Measurements from ENCODE around the gene USP35. TPM values are rescaled to one million over a fixed set of nuclear protein-coding genes. Genes with fewer than 3 reads are reported as not detected.
"Not testable (repeated sequence)": the region's sequence is repeated elsewhere in the genome, so short reads cannot be mapped to it uniquely, and the experiment has no call there.

Gene USP35
- total and polyA plus RNA-seq, 5 donors from 2014 or later: 0.11 to 15.0 (median 0.52) TPM

- DNase-seq; H3K4me3 ChIP-seq (ENCODE audit: low read depth, low read length); H3K4me3 Mint-ChIP-seq; H3K9me3 ChIP-seq (ENCODE audit: control insufficient read depth in 2 of 2, low read length in 2 of 2); H3K27ac ChIP-seq (ENCODE audit: insufficient read depth, low read length, poor library complexity, severe bottlenecking); H3K4me1 ChIP-seq (ENCODE audit: control insufficient read depth, insufficient read depth, low read length, poor library complexity, severe bottlenecking); H3K27me3 Mint-ChIP-seq; ATAC-seq (ENCODE audit: low read depth in 2 of 2); H3K9me3 Mint-ChIP-seq; H3K27me3 ChIP-seq (ENCODE audit: control insufficient read depth, insufficient read depth, low read length): not testable (repeated sequence)
- H3K36me3 Mint-ChIP-seq: peaks cover 55% of the 10 kb centered on the region
- peak overlapping the region in 1 of 3 donors; percentile 82 for H3K27ac Mint-ChIP-seq
- peaks cover 4 to 13% (median 5%) of the 10 kb centered on the region in 4 donors for H3K4me1 Mint-ChIP-seq
- peaks cover 14% of the 10 kb centered on the region for H3K36me3 ChIP-seq (ENCODE audit: control insufficient read depth, insufficient read depth, low read length)
Measured at GRCh38 chr11:78175862-78176261, 12.9 kb upstream of the USP35 start.

GRCh38 chr11:78176605-78177141, 12.0 kb upstream of the USP35 start:
- H3K27ac ChIP-seq (ENCODE audit: insufficient read depth, low read length, poor library complexity, severe bottlenecking): no peak overlapping the region
- peak overlapping the region in 1 of 3 donors; percentile 82 for H3K27ac Mint-ChIP-seq
- H3K27me3 Mint-ChIP-seq: no peaks in the 10 kb centered on the region
- H3K36me3 ChIP-seq (ENCODE audit: control insufficient read depth, insufficient read depth, low read length): peaks cover 14% of the 10 kb centered on the region
- DNase-seq (no peak), ATAC-seq (ENCODE audit: low read depth in 2 of 2) (no peak)
- no peaks in the 10 kb centered on the region for H3K9me3 ChIP-seq (ENCODE audit: control insufficient read depth in 2 of 2, low read length in 2 of 2)
- peaks cover 0 to 4% (median 0%) of the 10 kb centered on the region in 7 donors for H3K9me3 Mint-ChIP-seq
- H3K4me3 ChIP-seq (ENCODE audit: low read depth, low read length): no peak overlapping the region
- no peaks in the 10 kb centered on the region for H3K27me3 ChIP-seq (ENCODE audit: control insufficient read depth, insufficient read depth, low read length)
- no peaks in the 10 kb centered on the region for H3K4me1 ChIP-seq (ENCODE audit: control insufficient read depth, insufficient read depth, low read length, poor library complexity, severe bottlenecking)
- peaks cover 59% of the 10 kb centered on the region for H3K36me3 Mint-ChIP-seq
- H3K4me3 Mint-ChIP-seq: peak overlapping the region in 1 of 4 donors; percentile 49
- H3K4me1 Mint-ChIP-seq: peaks cover 4 to 17% (median 5%) of the 10 kb centered on the region in 4 donors

GRCh38 chr11:78177216-78177615, 11.5 kb upstream of the USP35 start:
- Mint-ChIP-seq H3K27me3 (no peaks in the 10 kb centered on the region), H3K4me1 (peaks cover 4 to 17% (median 5%) of the 10 kb centered on the region in 4 donors), H3K9me3 (peaks cover 0 to 4% (median 0%) of the 10 kb centered on the region in 7 donors), H3K4me3 (no peak overlapping the region), H3K27ac (no peak overlapping the region), H3K36me3 (peaks cover 58% of the 10 kb centered on the region)
- no peak overlapping the region for H3K4me3 ChIP-seq (ENCODE audit: low read depth, low read length)
- DNase-seq: no peak
- ATAC-seq (ENCODE audit: low read depth in 2 of 2): no peak
- H3K27ac ChIP-seq (ENCODE audit: insufficient read depth, low read length, poor library complexity, severe bottlenecking): no peak overlapping the region
- no peaks in the 10 kb centered on the region for H3K9me3 ChIP-seq (ENCODE audit: control insufficient read depth in 2 of 2, low read length in 2 of 2)
- H3K4me1 ChIP-seq (ENCODE audit: control insufficient read depth, insufficient read depth, low read length, poor library complexity, severe bottlenecking): no peaks in the 10 kb centered on the region
- peaks cover 14% of the 10 kb centered on the region for H3K36me3 ChIP-seq (ENCODE audit: control insufficient read depth, insufficient read depth, low read length)
- H3K27me3 ChIP-seq (ENCODE audit: control insufficient read depth, insufficient read depth, low read length): no peaks in the 10 kb centered on the region

GRCh38 chr11:78179459-78180071, 9.2 kb upstream of the USP35 start:
- H3K4me1 ChIP-seq (ENCODE audit: control insufficient read depth, insufficient read depth, low read length, poor library complexity, severe bottlenecking): no peaks in the 10 kb centered on the region
- peaks cover 4% of the 10 kb centered on the region for H3K36me3 ChIP-seq (ENCODE audit: control insufficient read depth, insufficient read depth, low read length)
- H3K27ac ChIP-seq (ENCODE audit: insufficient read depth, low read length, poor library complexity, severe bottlenecking): no peak overlapping the region
- DNase-seq (no peak), ATAC-seq (ENCODE audit: low read depth in 2 of 2) (no peak)
- peak overlapping the region in 2 of 3 donors; percentile 12 to 40 for H3K27ac Mint-ChIP-seq
- H3K4me3 ChIP-seq (ENCODE audit: low read depth, low read length): no peak overlapping the region
- H3K4me1 Mint-ChIP-seq: peaks cover 5 to 15% (median 5%) of the 10 kb centered on the region in 4 donors
- H3K9me3 ChIP-seq (ENCODE audit: control insufficient read depth in 2 of 2, low read length in 2 of 2): no peaks in the 10 kb centered on the region
- H3K4me3 Mint-ChIP-seq: no peak overlapping the region
- H3K27me3 Mint-ChIP-seq: no peaks in the 10 kb centered on the region
- peaks cover 35% of the 10 kb centered on the region for H3K36me3 Mint-ChIP-seq
- H3K27me3 ChIP-seq (ENCODE audit: control insufficient read depth, insufficient read depth, low read length): no peaks in the 10 kb centered on the region
- H3K9me3 Mint-ChIP-seq: peaks cover 0 to 4% (median 0%) of the 10 kb centered on the region in 7 donors

- Histone ChIP-seq H3K36me3 (ENCODE audit: control insufficient read depth, insufficient read depth, low read length) (peaks cover 4% of the 10 kb centered on the region), H3K4me3 (ENCODE audit: low read depth, low read length) (no peak overlapping the region), H3K27ac (ENCODE audit: insufficient read depth, low read length, poor library complexity, severe bottlenecking) (no peak overlapping the region), H3K4me1 (ENCODE audit: control insufficient read depth, insufficient read depth, low read length, poor library complexity, severe bottlenecking) (no peaks in the 10 kb centered on the region), H3K27me3 (ENCODE audit: control insufficient read depth, insufficient read depth, low read length) (no peaks in the 10 kb centered on the region), H3K9me3 (ENCODE audit: control insufficient read depth in 2 of 2, low read length in 2 of 2) (no peaks in the 10 kb centered on the region)
- no peak overlapping the region for H3K27ac Mint-ChIP-seq
- H3K4me1 Mint-ChIP-seq: peaks cover 5 to 12% (median 7%) of the 10 kb centered on the region in 4 donors
- no peak overlapping the region for H3K4me3 Mint-ChIP-seq
- H3K9me3 Mint-ChIP-seq: peaks cover 0 to 4% (median 0%) of the 10 kb centered on the region in 7 donors
- H3K27me3 Mint-ChIP-seq: no peaks in the 10 kb centered on the region
- peaks cover 32% of the 10 kb centered on the region for H3K36me3 Mint-ChIP-seq
- DNase-seq: no peak
- no peak for ATAC-seq (ENCODE audit: low read depth in 2 of 2)
Measured at GRCh38 chr11:78180751-78181150, 8.0 kb upstream of the USP35 start.

- DNase-seq (no peak), ATAC-seq (ENCODE audit: low read depth in 2 of 2) (no peak)
- H3K9me3 ChIP-seq (ENCODE audit: control insufficient read depth in 2 of 2, low read length in 2 of 2): no peaks in the 10 kb centered on the region
- H3K4me1 ChIP-seq (ENCODE audit: control insufficient read depth, insufficient read depth, low read length, poor library complexity, severe bottlenecking): no peaks in the 10 kb centered on the region
- peak overlapping the region in 1 of 3 donors; percentile 53 for H3K27ac Mint-ChIP-seq
- H3K4me3 ChIP-seq (ENCODE audit: low read depth, low read length): no peak overlapping the region
- H3K4me3 Mint-ChIP-seq: no peak overlapping the region
- peaks cover 0 to 2% (median 0%) of the 10 kb centered on the region in 7 donors for H3K9me3 Mint-ChIP-seq
- no peak overlapping the region for H3K27ac ChIP-seq (ENCODE audit: insufficient read depth, low read length, poor library complexity, severe bottlenecking)
- H3K36me3 ChIP-seq (ENCODE audit: control insufficient read depth, insufficient read depth, low read length): peaks cover 4% of the 10 kb centered on the region
- H3K36me3 Mint-ChIP-seq: peaks cover 27% of the 10 kb centered on the region
- H3K27me3 ChIP-seq (ENCODE audit: control insufficient read depth, insufficient read depth, low read length): no peaks in the 10 kb centered on the region
- no peaks in the 10 kb centered on the region for H3K27me3 Mint-ChIP-seq
- H3K4me1 Mint-ChIP-seq: peaks cover 5 to 12% (median 7%) of the 10 kb centered on the region in 4 donors
Measured at GRCh38 chr11:78181185-78181584, 7.5 kb upstream of the USP35 start.

GRCh38 chr11:78187366-78188285, 1.1 kb upstream of the USP35 start:
- Mint-ChIP-seq H3K36me3 (no peaks in the 10 kb centered on the region), H3K4me1 (peaks cover 19 to 55% (median 38%) of the 10 kb centered on the region in 4 donors), H3K27ac (peak overlapping the region; percentile 95 to 98 (median 96)), H3K4me3 (peak overlapping the region; percentile 98 to 100 (median 99)), H3K9me3 (no peaks in the 10 kb centered on the region), H3K27me3 (no peaks in the 10 kb centered on the region)
- peak in 1 of 2 donors; percentile 37 for ATAC-seq (ENCODE audit: low read depth in 2 of 2)
- peak overlapping the region; percentile 85 for H3K4me3 ChIP-seq (ENCODE audit: low read depth, low read length)
- DNase-seq: no peak
- H3K4me1 ChIP-seq (ENCODE audit: control insufficient read depth, insufficient read depth, low read length, poor library complexity, severe bottlenecking): peaks cover 32% of the 10 kb centered on the region
- no peaks in the 10 kb centered on the region for H3K9me3 ChIP-seq (ENCODE audit: control insufficient read depth in 2 of 2, low read length in 2 of 2)
- no peaks in the 10 kb centered on the region for H3K27me3 ChIP-seq (ENCODE audit: control insufficient read depth, insufficient read depth, low read length)
- peak overlapping the region; percentile 82 for H3K27ac ChIP-seq (ENCODE audit: insufficient read depth, low read length, poor library complexity, severe bottlenecking)
- H3K36me3 ChIP-seq (ENCODE audit: control insufficient read depth, insufficient read depth, low read length): no peaks in the 10 kb centered on the region
